Central memory CD4-positive, alpha-beta T cell (primary cell): ENCODE data around the gene PCDHGC3.

ENCODE experiments used
- DNase-seq: peaks from one replicate; pipeline ENCODE4 v3.0.0; 2022

The PCDHGC3 gene

GRCh38 chr5:141508798-141509611 lies 33.2 kb downstream of the PCDHGC3 start:
- DNase-seq = no peak

DNA sequence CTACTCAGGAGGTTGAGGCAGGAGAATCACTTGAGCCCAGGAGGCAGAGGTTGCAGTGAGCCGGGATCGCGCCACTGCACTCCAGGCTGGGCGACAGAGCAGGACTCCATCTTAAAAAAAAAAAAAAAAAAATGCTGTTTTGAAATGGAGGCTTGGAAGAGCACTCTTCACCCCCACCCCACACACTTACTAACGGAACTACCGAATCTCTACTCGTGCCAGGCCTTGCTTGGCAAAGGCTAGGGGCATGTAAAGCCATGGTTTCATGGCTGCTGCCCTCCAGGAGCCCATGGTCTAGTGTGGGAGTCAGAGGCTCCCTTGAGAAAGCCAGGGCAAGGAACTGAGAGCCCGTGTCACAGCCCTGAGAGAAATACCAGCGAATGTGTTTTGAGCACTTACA lies 34.4 kb downstream of the PCDHGC3 start:
- DNase-seq = no peak

DNA sequence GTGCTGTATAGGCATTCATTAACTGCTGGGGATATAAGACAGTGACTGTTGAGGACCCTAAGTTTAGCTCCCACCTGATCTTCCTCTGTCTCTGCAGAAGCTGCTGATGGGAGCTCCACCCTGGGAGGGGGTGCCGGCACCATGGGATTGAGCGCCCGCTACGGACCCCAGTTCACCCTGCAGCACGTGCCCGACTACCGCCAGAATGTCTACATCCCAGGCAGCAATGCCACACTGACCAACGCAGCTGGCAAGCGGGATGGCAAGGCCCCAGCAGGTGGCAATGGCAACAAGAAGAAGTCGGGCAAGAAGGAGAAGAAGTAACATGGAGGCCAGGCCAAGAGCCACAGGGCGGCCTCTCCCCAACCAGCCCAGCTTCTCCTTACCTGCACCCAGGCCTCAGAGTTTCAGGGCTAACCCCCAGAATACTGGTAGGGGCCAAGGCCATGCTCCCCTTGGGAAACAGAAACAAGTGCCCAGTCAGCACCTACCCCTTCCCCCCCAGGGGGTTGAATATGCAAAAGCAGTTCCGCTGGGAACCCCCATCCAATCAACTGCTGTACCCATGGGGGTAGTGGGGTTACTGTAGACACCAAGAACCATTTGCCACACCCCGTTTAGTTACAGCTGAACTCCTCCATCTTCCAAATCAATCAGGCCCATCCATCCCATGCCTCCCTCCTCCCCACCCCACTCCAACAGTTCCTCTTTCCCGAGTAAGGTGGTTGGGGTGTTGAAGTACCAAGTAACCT lies 35.3 kb downstream of the PCDHGC3 start:
- no peak for DNase-seq

GRCh38 chr5:141511771-141512325 lies 36.1 kb downstream of the PCDHGC3 start:
- DNase-seq = no peak

DNA sequence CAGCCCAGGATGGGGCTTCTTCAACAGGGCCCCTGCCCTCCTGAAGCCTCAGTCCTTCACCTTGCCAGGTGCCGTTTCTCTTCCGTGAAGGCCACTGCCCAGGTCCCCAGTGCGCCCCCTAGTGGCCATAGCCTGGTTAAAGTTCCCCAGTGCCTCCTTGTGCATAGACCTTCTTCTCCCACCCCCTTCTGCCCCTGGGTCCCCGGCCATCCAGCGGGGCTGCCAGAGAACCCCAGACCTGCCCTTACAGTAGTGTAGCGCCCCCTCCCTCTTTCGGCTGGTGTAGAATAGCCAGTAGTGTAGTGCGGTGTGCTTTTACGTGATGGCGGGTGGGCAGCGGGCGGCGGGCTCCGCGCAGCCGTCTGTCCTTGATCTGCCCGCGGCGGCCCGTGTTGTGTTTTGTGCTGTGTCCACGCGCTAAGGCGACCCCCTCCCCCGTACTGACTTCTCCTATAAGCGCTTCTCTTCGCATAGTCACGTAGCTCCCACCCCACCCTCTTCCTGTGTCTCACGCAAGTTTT lies 36.7 kb downstream of the PCDHGC3 start:
- peak; percentile 71 for DNase-seq

GRCh38 chr5:141512911-141513626 lies 37.3 kb downstream of the PCDHGC3 start:
- no peak for DNase-seq

DNA sequence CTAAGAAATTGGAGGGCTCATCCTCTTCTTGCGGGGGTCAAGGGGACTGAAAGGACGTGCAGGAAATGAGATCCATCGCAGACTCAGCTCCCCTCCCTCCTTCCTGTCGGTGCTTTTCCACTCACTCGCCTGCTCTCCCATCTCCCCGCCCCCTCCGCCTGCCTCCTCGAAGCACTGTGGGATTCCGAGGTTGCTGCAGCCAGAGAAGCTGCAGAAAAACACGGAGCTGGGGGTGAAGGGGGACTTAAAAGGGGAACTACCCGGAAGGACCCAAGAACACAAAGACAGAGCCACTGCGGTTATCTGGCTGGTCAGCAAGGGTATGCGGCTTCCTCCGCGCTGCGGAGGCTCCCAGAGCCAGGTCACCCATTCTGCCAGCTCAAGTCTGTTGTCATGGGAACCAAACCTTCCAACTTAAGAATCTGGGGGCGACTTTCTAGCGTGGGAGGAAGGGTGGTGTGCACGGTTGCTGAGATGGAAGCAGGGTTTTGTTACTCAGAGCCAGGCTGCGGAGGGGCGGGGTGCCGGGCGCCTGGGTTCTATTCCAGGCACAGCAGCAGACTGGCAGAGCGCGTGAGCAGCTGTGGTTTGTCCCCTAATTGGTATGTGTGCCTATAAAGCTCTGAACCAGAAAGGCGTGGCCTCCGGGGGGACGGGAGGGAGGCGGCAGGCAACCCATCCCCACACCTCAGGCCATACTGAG lies 38.0 kb downstream of the PCDHGC3 start:
- DNase-seq = no peak

GRCh38 chr5:141514330-141515133 lies 38.8 kb downstream of the PCDHGC3 start:
- no peak for DNase-seq

GRCh38 chr5:141515141-141515540 lies 39.4 kb downstream of the PCDHGC3 start:
- DNase-seq = no peak

DNA sequence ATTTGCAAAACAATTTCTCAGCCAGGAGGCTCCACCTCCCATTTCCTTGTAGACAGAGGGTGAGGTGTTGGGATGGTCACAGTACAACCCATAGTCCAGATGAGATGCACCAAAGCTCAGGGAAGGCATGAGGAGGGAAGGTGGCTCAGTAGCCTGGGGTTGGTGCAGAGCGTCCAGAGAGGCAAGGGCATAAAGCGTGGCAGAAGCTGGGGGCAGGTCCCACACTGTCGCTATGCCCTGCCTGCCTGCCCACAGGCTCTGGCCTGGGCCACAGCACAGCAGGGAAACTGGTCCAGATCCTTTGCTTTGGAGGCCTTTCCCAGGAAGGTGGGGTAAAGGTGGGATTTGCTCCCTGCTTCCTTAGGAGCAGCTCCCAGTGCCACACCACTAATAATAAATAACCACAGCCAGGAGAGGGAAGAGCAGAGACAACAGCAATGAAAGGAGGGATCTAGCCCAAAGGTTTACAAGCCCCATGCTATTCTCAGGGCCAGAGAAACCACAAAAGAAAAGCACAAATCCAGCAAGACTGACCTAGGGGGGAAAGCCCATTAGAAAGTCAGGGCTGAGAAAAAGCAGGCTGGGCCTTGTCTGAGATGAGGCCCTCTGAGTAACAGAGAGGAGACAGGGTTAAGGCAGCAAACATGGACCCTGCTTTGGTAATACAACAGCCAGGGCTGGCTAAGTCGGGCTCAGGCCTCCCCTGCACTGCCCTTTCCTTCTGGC lies 40.3 kb downstream of the PCDHGC3 start:
- no peak for DNase-seq

DNA sequence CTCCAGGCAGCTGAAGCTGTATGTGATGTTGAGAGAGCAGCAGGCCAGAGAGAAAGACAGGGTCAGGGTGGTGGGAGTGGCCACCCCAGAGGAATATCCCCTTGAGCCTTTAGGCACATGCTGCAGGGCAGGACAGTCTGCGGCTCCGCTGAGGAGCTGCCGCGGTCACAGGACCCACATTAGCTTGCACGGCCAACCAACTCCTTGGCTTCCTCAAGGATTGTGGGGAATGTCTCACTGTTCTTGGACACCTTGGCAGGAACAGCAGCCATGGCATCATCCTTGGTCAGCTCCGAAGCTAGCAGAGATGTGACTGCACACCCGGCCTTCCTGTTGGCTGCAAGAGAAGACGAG lies 40.9 kb downstream of the PCDHGC3 start:
- DNase-seq = no peak

GRCh38 chr5:141517312-141517711 lies 41.5 kb downstream of the PCDHGC3 start:
- no peak for DNase-seq

GRCh38 chr5:141517880-141518617 lies 42.3 kb downstream of the PCDHGC3 start:
- no peak for DNase-seq

- no peak for DNase-seq
Observed at GRCh38 chr5:141518618-141519015, 42.9 kb downstream of the PCDHGC3 start.

DNA sequence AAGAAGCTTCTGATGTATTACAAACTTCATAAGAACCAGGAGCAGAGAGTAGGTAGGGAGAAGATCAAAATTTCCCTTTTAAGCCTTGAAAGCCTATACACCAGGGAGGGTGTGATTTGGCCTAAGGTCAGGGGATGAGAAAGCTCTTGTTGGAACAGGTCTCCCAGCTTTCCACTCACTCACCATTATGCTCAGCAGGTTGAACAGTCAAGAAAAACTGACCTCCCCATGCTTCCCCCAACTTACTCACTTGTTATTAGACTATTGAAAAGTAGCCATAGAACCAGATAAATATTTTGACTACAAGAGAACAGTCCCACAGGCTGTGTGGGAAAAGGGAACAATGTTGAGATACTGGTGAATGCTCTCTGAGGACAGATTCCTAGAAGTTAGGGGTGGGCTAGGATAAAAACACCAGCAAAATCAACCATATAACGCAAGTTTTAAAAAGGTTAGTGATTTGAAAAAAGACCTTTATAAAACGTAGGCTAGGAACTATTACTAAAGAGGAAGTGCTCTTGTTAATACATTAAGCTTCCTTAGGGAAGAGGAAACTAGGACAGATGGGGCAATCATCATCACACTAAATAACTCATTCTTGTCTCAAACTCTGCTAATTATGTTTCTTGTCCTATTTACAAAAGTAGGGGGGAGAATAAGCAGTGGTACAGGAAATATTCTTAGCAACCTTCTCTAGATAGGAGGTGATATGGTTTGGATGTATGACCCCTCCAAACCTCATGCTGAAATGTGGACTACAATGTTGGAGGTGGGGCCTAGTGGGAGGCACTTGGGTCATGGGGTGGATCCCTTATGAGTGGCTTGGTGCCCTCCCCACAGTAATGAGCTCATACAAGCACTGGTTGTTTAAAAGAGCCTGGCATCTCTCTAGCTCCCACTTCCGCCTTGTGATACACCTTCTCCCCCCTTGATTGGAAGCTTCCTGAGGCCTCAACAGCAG lies 44.1 kb downstream of the PCDHGC3 start:
- no peak for DNase-seq

- no peak for DNase-seq
Observed at GRCh38 chr5:141521244-141521781, 45.5 kb downstream of the PCDHGC3 start.

GRCh38 chr5:141522301-141522700 lies 46.5 kb downstream of the PCDHGC3 start:
- no peak for DNase-seq

DNA sequence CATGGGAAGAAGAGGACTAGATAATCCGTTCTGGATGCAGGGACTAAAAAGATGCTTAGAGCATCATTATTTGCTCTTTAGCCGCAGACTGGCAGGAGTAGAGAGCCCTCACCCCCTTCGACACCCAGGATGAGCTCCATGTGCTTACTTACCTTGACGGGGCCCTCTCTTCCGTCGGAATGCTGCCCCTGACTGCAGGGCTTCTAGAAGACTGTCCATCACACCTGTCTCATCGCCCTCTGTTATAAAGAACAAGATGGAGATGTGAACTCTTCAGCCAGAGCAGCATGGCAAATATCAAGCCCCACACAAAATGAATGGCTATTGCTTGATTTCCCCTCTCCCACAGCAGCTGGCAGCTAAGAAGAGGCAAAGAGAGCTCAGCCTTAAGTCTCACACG lies 48.2 kb downstream of the PCDHGC3 start:
- DNase-seq = no peak
